ENCODE measurements around the gene CAPN8.

- TF ChIP-seq, protein P1, sequence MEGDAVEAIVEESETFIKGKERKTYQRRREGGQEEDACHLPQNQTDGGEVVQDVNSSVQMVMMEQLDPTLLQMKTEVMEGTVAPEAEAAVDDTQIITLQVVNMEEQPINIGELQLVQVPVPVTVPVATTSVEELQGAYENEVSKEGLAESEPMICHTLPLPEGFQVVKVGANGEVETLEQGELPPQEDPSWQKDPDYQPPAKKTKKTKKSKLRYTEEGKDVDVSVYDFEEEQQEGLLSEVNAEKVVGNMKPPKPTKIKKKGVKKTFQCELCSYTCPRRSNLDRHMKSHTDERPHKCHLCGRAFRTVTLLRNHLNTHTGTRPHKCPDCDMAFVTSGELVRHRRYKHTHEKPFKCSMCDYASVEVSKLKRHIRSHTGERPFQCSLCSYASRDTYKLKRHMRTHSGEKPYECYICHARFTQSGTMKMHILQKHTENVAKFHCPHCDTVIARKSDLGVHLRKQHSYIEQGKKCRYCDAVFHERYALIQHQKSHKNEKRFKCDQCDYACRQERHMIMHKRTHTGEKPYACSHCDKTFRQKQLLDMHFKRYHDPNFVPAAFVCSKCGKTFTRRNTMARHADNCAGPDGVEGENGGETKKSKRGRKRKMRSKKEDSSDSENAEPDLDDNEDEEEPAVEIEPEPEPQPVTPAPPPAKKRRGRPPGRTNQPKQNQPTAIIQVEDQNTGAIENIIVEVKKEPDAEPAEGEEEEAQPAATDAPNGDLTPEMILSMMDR (IDR thresholded peaks at IDR 0.05), result peak; percentile 30; the same call in 1 of the 2 replicates
- TF ChIP-seq TAF1 (IDR thresholded peaks at IDR 0.05; ENCODE audit: borderline replicate concordance, low read depth, low read length), result no peak
- TF ChIP-seq MXI1 (IDR thresholded peaks at IDR 0.05; ENCODE audit: low read depth, low read length), result no peak
- no peak for TF ChIP-seq FOXM1 (IDR thresholded peaks at IDR 0.05; ENCODE audit: low read depth)
- no peak for TF ChIP-seq ZBTB33 (IDR thresholded peaks at IDR 0.05; ENCODE audit: borderline replicate concordance, low read depth)
- TF ChIP-seq YY1 (IDR thresholded peaks at IDR 0.05; ENCODE audit: low read depth), result no peak
These were observed 42.5 kb upstream of the CAPN8 start for GRCh38 chr1:223708001-223708359.

All from SK-N-SH (cell line).